MM.1S (cell line): Measurements from ENCODE around the gene PTGER3.
A peak's percentile ranks its signal among the peaks of the same experiment; 100 is the strongest.

Experiments
- CTCF ChIP-seq: fragments of 300-600 bp; sonication (generic); IDR thresholded peaks from 2 replicates; pipeline ENCODE4 v1.5.1; 2016; ENCODE audit warnings: antibody characterized with exemption, low read length, mixed read lengths
- EZH2 ChIP-seq: fragments of 300-600 bp; sonication (generic); optimal IDR thresholded peaks from 2 replicates; pipeline ENCODE3; 2017; ENCODE audit warnings: low read depth, mild to moderate bottlenecking, antibody characterized with exemption, low read length, mixed read lengths

- peak; percentile 77 for TF ChIP-seq CTCF
- TF ChIP-seq EZH2: no peak
These were observed 2.5 kb upstream of the PTGER3 start for GRCh38 chr1:71049951-71050598.
